Amygdala (tissue), 56 donors: ENCODE measurements around the gene MED12L.

ENCODE experiments used
- DNase-seq, 56 donors: peaks; one replicate each; lab custom pipeline; 2025; lab: John Stamatoyannopoulos, UW

Gene MED12L

DNA sequence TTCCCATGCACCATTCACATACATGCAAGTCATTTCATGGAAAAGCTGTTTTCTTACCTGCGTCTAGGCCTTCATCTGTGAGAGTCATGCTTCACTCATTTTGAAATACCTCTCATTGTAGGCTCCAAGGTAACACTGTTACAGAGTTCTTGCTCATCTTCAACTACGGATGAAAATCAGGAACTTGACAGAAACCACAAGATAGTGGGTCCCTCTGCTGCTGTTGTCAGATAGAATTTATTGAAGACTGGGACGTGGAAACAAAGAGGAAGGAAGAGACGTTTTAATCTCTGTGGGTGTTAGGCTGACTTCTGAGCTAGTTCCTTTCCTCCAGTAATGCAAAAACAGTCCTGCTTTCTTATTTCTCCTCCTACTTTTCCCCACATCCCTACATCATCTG, 192.8 kb downstream of the MED12L start, which contains the start of gene P2RY14:
TSS of gene P2RY14 (minus strand) at position 313 of the 400 bp plus-strand sequence. CDS start 64,226 bp downstream, outside the sequence.
- DNase-seq = no peak

DNA sequence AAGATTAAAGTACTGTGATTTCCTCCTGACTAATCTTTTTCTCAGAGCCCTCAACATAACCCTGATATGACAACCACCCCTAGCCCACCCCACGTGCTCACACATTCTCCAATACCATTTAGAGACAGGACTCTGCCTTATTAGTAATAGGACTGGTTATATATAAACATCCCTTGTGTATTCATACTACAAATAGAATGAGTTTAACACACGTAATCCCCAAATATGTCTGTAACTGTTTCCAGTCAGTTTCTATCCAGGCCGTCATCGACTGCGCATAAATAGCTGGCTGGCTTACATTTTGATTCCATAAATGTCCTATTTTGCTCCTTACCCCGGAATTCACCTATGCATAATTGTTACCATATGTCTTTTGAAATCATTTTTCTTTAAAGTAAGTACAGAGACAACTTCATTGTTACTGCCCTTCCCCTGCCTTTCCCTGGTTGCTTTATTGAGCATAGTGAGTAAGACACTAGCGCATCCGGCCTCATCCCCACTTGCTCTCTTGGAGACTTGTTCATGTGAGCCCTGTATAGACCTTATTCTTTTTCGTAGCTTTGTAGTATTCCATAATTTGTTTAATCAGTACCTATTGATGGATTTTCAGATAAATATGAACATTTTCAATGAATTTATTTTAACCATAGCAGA, 196.3 kb downstream of the MED12L start:
- no peak for DNase-seq

DNA sequence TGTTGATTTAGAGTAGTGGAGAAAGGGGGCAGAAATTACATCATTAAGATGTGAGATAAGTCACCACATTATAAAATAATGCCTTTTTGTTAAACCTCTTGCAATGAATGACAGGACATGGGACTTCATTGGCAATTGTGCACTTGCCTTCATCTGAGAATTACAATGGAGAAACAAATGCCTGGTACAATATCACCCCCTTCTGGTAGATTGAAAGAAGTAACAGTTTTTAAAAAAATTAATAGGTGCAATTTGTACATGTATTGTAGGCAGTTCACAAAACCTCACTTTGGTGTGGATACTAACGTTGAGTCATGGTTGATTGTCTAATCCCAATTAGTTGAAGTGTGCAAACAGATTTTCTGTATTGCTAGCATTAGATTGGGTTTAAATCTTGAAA, 197.5 kb downstream of the MED12L start:
- peak in 2 of 56 donors; percentile 24 to 31 for DNase-seq

DNA sequence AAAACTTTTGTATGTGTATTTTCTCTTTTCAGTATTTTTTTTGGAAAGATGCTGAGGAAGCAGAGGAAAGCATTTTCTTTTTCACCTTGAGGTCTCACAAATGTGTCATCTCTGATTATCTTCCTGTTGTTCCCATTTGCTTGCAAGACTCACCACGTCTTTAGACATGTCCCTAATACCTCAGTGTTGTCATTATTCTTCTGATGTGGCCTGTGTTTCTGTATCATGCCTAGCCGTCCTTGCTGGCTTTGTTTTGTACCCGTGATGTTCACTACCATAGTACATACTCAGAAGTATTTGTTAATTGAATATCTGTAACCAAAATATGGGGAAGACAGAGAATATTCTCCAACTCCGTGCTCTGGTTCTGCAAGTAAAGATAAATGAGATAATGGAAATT, 197.9 kb downstream of the MED12L start:
- no peak for DNase-seq

DNA sequence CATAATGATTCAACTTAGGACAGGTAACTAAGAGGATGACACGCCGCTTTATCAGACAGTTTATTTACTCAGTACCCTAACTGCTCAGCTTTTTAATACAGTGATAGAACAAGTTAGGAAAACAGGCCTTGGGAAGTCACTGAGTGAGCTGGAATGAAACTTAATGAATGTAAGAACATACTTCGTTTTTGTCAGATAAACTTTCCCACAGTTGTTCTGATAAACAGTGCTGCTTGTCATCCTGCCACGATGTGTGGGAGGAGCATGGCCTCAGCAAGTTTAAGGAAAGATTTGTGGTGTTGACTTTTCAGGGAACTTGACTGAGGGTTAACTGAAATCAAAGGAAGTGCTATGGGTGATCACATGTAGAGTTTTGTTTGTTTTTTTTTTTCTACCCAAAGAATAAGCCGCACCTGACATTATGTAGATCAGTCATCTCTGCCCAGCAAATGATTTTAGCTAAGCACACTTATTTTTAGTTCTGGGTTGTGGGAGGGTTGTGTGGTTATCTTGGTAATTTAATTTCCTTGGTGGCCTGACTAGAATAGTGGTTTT, 198.5 kb downstream of the MED12L start:
- no peak for DNase-seq

DNA sequence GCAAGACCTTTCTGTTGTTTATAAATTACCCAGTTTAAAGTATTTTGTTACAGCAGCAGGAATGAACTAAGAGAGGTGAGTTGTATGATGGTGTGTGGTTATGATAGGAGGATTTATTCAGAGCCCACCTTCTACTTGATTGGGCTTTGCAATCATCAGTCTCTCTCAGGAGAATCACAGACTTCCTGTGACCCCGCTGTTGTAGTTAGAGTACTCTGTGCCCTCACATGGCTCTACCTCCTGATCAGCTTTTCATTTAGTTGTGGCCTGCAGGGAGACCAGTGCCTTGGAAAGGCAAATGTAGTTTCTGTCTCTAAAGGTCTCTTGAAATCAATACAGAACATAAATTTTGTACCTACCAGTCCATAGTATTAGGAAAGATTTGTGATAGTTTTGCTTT, 200.5 kb downstream of the MED12L start:
- no peak for DNase-seq

DNA sequence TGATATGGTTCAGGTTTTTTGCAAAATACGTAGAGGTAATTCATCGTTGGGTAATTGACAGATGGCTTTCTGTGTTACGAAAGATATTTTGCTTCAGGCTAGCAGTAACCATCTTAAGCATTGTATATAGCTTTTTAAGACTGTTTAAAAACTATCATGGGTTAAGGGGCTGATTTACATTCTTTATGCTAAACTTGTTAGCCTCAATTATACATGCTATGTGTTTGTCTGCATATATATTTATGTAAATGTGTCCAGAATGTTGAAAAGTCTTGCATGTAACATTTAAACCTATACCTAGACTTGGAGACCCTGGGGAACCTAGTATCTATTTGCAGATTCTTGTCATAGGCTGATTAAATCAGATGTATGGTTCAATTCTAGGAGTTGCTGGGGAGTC, 204.0 kb downstream of the MED12L start:
- DNase-seq = no peak

DNA sequence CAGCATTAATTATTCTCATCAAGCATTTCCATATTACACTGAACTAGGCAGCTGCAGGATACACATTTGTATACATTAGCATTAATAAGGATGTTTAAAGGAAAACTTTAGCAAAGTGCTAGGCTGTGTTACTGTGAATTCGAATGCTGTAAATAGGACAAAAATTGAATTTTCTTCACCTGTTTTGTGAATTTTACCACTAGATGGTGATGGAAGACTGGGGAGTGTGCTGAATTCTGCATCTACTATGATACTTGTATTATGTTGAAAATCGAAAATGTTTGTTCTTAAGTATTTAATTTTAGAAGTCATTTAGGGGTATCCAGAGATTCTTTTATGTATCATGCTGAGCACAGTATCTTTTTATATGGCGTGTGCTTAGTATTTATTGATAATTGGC, 205.2 kb downstream of the MED12L start:
- DNase-seq = no peak

DNA sequence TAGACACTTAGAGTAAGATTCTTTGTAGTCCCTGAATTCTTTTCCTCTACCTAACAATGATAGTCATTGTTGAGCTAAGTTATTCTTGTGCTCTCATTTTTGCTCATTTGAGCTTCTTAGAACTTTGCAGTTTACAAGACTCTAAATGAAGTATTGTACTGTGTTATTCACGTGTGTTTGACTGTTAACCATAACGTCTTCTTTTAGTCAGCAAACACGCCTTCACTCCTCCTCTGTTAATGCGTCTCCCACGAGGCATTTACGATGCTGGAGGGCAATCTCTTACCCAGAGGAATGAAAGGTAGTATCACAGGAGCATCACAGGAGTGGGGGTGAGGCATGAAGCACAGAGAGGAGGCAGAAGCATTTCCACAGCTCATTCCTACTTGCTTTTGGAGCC, 207.7 kb downstream of the MED12L start:
- no peak for DNase-seq

DNA sequence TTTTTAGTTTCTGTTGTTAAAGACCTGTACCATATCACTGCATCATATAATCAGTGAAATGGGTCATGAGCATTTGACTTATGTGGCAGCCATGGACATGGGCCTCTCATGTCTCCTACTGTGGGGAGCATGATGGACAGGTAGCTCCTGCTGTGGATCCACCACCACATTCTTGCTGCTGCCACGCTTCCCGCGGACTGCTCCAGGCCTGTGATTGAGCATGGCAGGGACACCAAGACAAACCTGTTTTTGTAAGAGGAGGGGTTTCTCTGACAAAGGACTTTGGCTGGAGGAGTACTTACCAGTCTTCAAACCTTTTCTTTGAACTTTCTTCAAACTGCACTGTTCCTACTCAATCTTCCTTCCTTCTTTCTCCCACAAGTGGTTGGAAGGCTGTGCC, 210.8 kb downstream of the MED12L start:
- DNase-seq = no peak

DNA sequence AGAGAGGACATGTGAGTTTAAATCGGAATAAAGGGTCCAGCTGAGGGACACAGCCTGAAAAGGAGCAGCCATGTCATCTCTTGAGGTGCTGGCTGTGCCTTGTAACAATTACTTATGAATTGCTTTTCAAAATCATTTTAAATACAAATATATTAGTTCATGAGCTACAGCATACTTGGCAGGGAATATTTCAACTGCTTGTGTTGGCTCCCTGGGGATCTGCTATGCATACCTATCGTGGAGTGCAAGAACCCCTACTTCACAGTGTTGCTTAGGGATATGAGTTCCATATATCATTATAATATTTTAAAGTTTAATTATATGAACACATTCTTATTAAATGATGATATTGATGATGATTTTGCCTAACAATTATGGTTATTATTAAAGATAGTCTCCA, 212.0 kb downstream of the MED12L start:
- DNase-seq = no peak

DNA sequence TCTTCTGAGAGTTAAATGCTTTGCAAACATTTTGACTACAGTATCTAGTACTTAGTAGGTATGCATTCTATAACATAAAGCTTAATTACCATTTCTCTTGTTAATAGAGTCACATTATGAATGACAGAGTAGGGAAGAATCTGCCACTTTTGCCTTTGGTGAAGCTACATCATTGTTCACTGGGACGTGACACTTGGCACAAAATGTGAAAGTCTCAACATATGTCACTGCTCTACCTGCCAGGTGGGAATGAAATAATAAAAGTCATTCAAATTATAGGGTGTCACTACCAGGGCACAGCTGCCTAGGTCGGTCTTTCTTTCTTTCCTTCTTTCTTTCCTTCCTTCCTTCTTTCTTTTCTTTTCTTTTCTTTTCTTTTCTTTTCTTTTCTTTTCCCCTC, 213.5 kb downstream of the MED12L start:
- no peak for DNase-seq

DNA sequence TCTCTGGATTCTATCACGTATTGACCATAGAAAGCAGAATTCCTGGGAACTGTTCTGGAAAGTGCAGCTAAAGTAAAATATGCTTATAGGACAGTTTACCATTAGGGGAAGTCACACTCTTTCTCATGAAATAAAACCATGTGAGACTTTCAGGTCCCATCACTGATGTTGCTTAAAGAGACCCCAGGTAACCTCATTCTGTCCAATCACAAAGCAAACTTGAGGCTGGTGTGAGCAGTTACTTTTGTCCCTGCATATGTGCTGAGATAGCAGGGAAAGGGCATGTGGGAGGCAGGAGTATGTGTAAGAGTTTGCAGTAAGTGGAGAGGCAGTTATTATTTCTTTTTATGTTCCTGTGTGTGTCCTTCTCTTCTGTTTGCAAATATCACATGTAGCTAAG, 215.1 kb downstream of the MED12L start:
- no peak for DNase-seq

DNA sequence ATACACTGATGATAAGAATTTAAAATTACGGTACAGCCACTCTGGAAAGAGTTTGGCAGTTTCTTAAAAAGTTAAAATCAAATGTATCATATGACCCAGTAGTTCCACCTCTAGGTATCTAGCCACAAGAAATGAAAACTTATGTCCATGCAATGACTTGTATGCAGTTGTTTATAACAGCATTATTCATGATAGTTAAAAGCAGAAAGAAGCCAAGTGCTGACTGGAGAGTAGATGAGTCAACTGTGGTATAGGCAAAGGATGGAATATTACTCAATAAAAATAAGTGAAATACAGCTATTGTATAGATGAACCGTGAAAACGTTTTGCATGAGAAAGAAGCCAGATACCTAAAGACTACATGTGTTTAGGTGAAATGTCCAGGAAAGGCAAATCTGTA, 216.3 kb downstream of the MED12L start:
- no peak for DNase-seq

DNA sequence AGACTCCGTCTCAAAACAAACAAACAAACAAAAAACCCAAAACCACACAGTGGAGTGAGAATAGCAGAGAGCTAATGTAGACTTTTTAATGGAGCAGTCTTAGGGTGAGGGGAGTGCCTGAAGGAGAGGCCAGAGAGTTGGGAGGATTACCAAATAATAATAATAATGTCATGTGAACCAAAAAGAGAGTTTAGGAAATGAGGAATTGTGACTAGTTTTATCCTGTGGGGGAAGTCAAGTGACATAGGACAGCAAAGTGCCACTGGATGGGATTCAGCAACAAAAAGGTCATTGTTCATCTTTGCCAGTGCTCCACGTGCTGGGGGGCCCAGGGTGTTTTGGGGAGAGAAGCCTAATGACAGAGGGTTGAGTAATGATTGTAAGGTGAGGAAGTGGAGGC, 218.3 kb downstream of the MED12L start:
- no peak for DNase-seq

DNA sequence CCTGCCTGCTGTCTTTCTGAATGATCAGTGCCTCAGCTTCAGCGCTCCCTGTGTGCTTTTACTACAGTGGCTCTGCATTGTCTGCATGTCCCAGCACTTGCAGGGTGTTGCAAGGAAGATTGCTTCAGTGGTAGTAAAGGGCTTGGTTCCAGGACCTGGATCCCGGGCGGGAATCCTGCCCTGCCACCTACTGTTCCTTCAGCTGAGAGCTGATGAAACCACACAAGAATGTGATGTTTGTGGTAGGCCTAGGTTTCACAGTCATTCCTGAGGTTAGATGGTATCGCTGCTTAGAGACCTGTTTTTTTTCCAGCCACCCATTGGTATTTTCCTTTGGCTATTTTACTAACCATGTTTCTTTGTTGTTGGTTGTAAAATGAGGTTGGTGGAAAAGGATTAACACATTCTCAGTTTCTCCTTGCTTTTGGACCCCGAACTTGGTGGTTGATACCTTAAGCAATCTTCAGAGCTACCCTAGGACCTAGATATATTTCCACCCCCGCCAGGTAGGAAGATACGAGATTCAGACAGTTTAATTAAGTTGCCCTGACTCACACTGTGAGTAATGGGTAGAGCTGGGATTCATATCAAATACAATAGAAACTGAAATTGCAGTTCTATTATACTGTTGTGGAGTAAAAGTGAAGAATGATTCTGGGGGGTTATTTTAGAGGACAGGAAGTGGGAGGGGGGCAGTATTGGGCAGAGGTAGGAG, 219.8 kb downstream of the MED12L start:
- peak in 5 of 56 donors; percentile 1 to 21 (median 4) for DNase-seq

DNA sequence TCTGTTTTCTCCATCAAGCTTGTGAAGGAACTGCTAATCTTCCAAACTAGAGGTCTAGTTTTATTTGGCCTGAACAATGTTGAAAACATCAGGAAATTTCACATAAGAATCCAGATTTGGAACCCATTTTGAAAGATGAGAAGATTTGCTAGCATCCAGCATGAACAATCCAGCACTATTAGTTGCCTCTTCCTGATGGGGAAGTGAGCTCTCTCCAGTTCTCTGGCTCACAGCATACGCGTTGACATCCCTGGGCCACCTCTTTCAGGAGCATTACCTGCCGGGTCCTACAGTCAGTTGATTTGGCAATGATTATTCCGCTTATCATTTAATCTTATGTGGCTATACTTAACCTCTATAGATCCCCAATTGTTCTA, 220.3 kb downstream of the MED12L start:
- DNase-seq = no peak

DNA sequence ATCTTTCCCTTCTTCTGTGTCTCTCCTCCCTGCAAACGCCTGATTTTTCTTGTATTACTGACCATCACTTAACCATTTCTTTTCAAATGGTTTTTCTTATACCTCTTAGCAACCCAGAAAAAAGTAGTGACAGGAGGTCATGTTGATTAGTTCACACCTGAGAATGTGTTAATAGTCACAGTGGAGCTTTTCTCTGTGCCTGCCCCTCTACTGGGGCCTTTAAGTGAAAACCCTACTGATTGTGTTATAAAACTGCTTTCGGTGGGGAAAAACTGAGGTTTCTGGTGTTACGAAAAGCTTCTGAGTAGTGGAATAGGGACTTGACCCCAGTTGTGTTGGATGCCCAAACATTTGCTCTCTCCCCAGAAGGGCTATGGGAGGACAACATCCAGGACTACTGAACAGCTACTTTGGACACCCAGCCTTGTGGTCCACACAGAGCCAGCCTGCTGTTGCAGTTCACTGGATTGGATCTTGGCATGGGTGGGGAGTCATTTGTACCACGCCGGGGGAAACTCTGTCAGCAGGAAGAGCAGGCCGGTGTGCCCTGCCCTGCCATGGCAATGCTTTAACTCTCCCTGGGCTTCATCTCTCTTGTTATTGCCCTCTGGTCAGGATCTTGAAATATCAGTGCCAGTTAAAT, 220.8 kb downstream of the MED12L start:
- DNase-seq = no peak

DNA sequence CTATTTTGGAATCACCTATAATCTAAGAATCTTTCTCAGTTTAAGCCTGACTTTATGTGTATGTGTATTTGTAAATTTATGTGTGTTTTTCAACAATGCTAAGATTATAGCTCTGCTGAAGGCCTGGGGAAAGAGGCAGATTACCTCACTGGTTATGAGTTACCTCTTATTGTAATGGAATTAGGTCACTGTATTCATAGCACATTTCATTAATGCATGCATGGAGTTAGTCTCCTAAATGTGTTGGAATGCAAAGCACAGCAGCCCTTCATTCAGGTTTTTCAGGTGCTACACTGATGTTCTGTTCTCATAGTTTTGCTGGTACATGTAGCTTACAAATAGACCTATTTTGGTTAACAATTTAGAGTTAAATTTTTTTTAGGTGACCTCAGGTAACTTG, 221.7 kb downstream of the MED12L start:
- DNase-seq = no peak

DNA sequence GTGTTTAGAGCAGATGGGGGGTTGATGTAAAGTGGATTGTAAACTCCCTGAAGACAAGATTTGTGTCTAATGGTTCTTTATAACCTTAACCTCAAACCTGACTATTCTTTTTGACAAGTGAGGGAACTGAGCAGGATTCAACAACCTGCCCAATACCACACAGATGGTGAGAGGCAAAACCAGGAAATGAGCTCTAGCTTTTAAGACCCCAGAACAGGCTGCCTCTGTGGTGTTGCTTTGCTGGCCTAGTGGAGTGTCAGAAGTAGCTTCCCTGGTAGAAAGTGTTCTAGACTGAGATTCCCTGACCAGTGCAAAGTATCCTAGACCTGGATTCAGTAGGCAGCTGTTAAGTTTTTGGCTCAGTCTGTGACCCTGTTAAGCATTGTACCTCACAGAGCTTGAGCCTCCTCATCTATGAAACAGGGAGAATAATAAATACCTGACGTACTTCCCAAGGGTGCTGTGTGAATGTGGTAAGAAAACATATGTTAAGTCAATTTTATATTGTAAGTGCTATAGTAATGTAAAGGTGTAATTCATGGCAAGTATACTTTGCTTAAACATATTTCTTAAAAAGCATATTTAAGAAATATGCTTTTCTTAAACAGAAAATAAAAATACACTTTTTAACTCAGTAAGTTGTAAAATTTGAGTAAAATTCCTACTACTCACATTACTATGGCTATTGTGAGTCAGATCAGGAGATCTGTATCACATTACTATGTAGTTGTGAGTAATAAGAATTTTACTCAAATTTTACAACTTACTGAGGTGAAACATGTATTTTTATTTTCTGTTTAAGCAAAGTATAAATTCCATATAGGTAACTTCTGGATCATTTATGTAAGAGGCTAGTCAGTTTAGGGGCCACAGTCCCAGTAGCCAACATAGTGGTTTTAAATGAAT, 222.4 kb downstream of the MED12L start:
- DNase-seq = no peak

DNA sequence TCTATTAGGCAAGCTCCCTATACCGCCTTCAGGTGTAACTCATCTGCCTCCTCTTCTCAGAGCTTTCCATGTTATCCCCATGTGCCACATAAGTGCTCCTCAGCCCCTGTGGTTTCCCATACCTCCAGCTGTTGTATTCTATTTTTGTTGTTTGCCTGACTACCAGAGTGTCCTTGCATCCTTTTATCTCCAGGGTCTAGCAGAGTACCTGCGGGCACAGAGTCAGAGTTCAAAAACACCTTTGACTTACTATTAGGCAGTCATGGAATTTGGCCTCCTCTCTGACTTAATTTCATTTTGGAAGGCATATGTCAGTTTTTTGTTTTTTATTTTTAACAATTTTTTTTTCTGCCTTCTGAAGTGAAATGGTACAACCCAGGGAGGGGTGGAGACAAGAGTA, 224.1 kb downstream of the MED12L start:
- no peak for DNase-seq
